Measurements from ENCODE around the gene ARHGAP8. TPM values are rescaled to one million over a fixed set of nuclear protein-coding genes. Genes with fewer than 3 reads are reported as not detected.

ARHGAP8 gene
- total and polyA plus RNA-seq, 2 experiments from 2014 or later, result 62.8 to 64.9 TPM

- TF ChIP-seq ZNF462 (CRISPR knock-in tag; IDR thresholded peaks at IDR 0.05), result no peak
- no peak for TF ChIP-seq JUNB (IDR thresholded peaks at IDR 0.05; ENCODE audit: unreplicated experiment)
- TF ChIP-seq POLR2AphosphoS5 (IDR thresholded peaks at IDR 0.05; ENCODE audit: low read depth), result no peak
Measured at GRCh38 chr22:44876921-44877320, 124.5 kb downstream of the ARHGAP8 start (continued).

GRCh38 chr22:44878483-44879300 lies 126.3 kb downstream of the ARHGAP8 start:
- no peak for DNase-seq (ENCODE audit: low spot score)

More at GRCh38 chr22:44878483-44879300, 126.3 kb downstream of the ARHGAP8 start:
- Histone ChIP-seq H2AFZ (no peak overlapping the region), H3F3A (replicated peaks; ENCODE audit: low read depth) (no peaks in the 10 kb centered on the region), H4K20me1 (replicated peaks; ENCODE audit: insufficient read depth) (no peaks in the 10 kb centered on the region), H3K4me1 (ENCODE audit: insufficient read depth) (no peaks in the 10 kb centered on the region), H3K36me3 (ENCODE audit: insufficient read depth) (no peaks in the 10 kb centered on the region), H3K4me3 (no peak overlapping the region), H3K27me3 (ENCODE audit: insufficient read depth) (no peaks in the 10 kb centered on the region), H3K79me2 (replicated peaks; ENCODE audit: insufficient read depth) (no peaks in the 10 kb centered on the region), H3K27ac (ENCODE audit: low read depth) (no peak overlapping the region), H3K9me2 (ENCODE audit: insufficient read depth) (no peaks in the 10 kb centered on the region), H3K4me2 (no peak overlapping the region)
- H3K36me3 Mint-ChIP-seq (ENCODE audit: low read depth), result peaks cover 38% of the 10 kb centered on the region
- H3K4me1 Mint-ChIP-seq, result no peaks in the 10 kb centered on the region; the same call in 2 of the 3 replicates
- H3K27ac Mint-ChIP-seq, result no peak overlapping the region
- no peak for ATAC-seq
- TF ChIP-seq NANOG (IDR thresholded peaks at IDR 0.05; ENCODE audit: borderline replicate concordance) (no peak), REST (IDR thresholded peaks at IDR 0.05; ENCODE audit: unreplicated experiment) (no peak)
- H3K4me3 Mint-ChIP-seq, result no peak overlapping the region
- peaks cover 17% of the 10 kb centered on the region for H3K9me3 Mint-ChIP-seq
- H3K27me3 Mint-ChIP-seq (ENCODE audit: insufficient read depth, low read depth, poor library complexity), result peaks cover 4% of the 10 kb centered on the region
